HG03521 (cell line): ENCODE results near the gene HNRNPA3.
"Not testable (repeated sequence)": the region's sequence is repeated elsewhere in the genome, so short reads cannot be mapped to it uniquely, and the experiment has no call there.

Source experiments
- ATAC-seq: cut with Tn5 transposase; IDR thresholded peaks from one replicate; pipeline ENCODE4 v1.9.1; 2021; ENCODE audit warnings: mild to moderate bottlenecking, moderate library complexity; ENCODE audit not compliant: unreplicated experiment

HNRNPA3 gene

GRCh38 chr2:177188482-177189469 is 23.8 kb upstream of the HNRNPA3 start:
- ATAC-seq: no peak

- ATAC-seq: no peak
Observed at GRCh38 chr2:177190941-177191340, 21.7 kb upstream of the HNRNPA3 start.

- ATAC-seq: no peak
Observed at GRCh38 chr2:177192788-177193187, 19.8 kb upstream of the HNRNPA3 start.

- ATAC-seq: no peak
Observed at GRCh38 chr2:177193240-177193639, 19.4 kb upstream of the HNRNPA3 start.

- ATAC-seq: no peak
Observed at GRCh38 chr2:177195194-177195593, 17.4 kb upstream of the HNRNPA3 start.

- not testable (repeated sequence) for ATAC-seq
Observed at GRCh38 chr2:177200419-177200818, 12.2 kb upstream of the HNRNPA3 start.

- no peak for ATAC-seq
Observed at GRCh38 chr2:177201919-177202346, 10.7 kb upstream of the HNRNPA3 start.

GRCh38 chr2:177204417-177204816 is 8.2 kb upstream of the HNRNPA3 start:
- no peak for ATAC-seq

GRCh38 chr2:177207101-177207500 is 5.5 kb upstream of the HNRNPA3 start:
- peak; percentile 64 for ATAC-seq

GRCh38 chr2:177211169-177211568 is 1.4 kb upstream of the HNRNPA3 start:
- no peak for ATAC-seq

- no peak for ATAC-seq
Observed at GRCh38 chr2:177211576-177212105, 953 bp upstream of the HNRNPA3 start.

- ATAC-seq: peak; percentile 43
Observed at GRCh38 chr2:177212891-177213856, 580 bp downstream of the HNRNPA3 start.

- no peak for ATAC-seq
Observed at GRCh38 chr2:177217247-177217843, 4.8 kb downstream of the HNRNPA3 start.

- not testable (repeated sequence) for ATAC-seq
Observed at GRCh38 chr2:177219787-177220186, 7.2 kb downstream of the HNRNPA3 start.

GRCh38 chr2:177221534-177221933 is 8.9 kb downstream of the HNRNPA3 start:
- no peak for ATAC-seq

- ATAC-seq: no peak
Observed at GRCh38 chr2:177221970-177222369, 9.4 kb downstream of the HNRNPA3 start.

- ATAC-seq: not testable (repeated sequence)
Observed at GRCh38 chr2:177223436-177223835, 10.8 kb downstream of the HNRNPA3 start.

- ATAC-seq: no peak
Observed at GRCh38 chr2:177225965-177226360, 13.4 kb downstream of the HNRNPA3 start.

GRCh38 chr2:177229442-177230242 is 17.0 kb downstream of the HNRNPA3 start:
- ATAC-seq: no peak

- ATAC-seq: no peak
Observed at GRCh38 chr2:177231270-177231669, 18.7 kb downstream of the HNRNPA3 start.
